Mammary epithelial cell (primary cell): ENCODE results near the gene DUSP8.

Experiments used
- EZH2 ChIP-seq: IDR thresholded peaks from 2 replicates; pipeline ENCODE4 v1.6.1; 2012; ENCODE audit warnings: low read length, inconsistent platforms, borderline replicate concordance
- TF ChIP-seq, protein P1 (sequence below), 2 donors: IDR thresholded peaks in 1 of 2; conservative IDR thresholded peaks in 1 of 2; 2 replicates each; pipeline ENCODE4 v1.5.1; 2011 to 2012; ENCODE audit warnings: inconsistent platforms in 2 of 2, low read length in 2 of 2, mild to moderate bottlenecking in 2 of 2, control low read depth in 1 of 2, low read depth in 1 of 2; ENCODE audit not compliant: insufficient read depth in 1 of 2; ENCODE audit errors: extremely low read depth in 1 of 2

DNA sequence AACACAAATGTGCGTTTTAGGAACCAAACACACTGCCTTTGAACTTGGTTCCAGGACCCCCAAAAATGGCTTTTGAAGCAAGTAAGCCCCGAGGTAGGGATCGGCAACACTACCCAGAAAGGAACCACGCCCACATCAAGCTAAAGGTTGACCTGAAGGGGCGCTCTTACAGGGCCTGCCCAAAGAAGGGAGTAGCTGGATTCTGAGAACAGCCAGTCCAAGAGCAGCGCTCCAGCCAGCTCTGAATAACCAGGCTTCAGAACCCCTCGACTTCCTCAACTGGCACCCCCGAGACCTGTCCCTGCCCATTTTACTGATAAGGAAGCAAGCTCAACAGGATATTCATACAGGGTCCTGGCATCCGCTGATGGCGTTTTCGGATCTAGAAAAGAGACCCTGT, 66.6 kb downstream of the DUSP8 start:
- TF ChIP-seq, protein P1, sequence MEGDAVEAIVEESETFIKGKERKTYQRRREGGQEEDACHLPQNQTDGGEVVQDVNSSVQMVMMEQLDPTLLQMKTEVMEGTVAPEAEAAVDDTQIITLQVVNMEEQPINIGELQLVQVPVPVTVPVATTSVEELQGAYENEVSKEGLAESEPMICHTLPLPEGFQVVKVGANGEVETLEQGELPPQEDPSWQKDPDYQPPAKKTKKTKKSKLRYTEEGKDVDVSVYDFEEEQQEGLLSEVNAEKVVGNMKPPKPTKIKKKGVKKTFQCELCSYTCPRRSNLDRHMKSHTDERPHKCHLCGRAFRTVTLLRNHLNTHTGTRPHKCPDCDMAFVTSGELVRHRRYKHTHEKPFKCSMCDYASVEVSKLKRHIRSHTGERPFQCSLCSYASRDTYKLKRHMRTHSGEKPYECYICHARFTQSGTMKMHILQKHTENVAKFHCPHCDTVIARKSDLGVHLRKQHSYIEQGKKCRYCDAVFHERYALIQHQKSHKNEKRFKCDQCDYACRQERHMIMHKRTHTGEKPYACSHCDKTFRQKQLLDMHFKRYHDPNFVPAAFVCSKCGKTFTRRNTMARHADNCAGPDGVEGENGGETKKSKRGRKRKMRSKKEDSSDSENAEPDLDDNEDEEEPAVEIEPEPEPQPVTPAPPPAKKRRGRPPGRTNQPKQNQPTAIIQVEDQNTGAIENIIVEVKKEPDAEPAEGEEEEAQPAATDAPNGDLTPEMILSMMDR (conservative IDR thresholded peaks at IDR 0.05 in 1 of 2, IDR thresholded peaks at IDR 0.05 in 1 of 2; ENCODE audit: extremely low read depth in 1 of 2, insufficient read depth in 1 of 2, low read depth in 1 of 2, low read length in 2 of 2) = no peak
- TF ChIP-seq EZH2 = no peak
